Bronchial epithelial cell (primary cell): ENCODE measurements around the gene SYNM. TPM values are rescaled to one million over a fixed set of nuclear protein-coding genes. Genes with fewer than 3 reads are reported as not detected.
A peak's percentile ranks its signal among the peaks of the same experiment; 100 is the strongest.

Source experiments
- DNase-seq: peaks from one replicate; pipeline ENCODE4 v3.0.0-alpha.2; 2010; ENCODE audit warnings: low read depth
- FAIRE-seq: peaks from 2 replicates; lab custom pipeline; 2011; peaks lifted over from hg19 to GRCh38; lab: Jason Lieb, UNC
- H3K27me3 ChIP-seq: 2 replicates; pipeline ENCODE4 v1.5.1; 2011; ENCODE audit warnings: low read length; ENCODE audit not compliant: control insufficient read depth, insufficient read depth
- H3K36me3 ChIP-seq: 2 replicates; pipeline ENCODE4 v1.5.1; 2011; ENCODE audit warnings: low read length; ENCODE audit not compliant: control insufficient read depth, insufficient read depth
- H3K4me3 ChIP-seq: 2 replicates; pipeline ENCODE4 v1.5.1; 2011; ENCODE audit warnings: mild to moderate bottlenecking, low read depth, low read length, control low read depth
- CTCF ChIP-seq: IDR thresholded peaks from 2 replicates; pipeline ENCODE4 v1.5.1; 2011; ENCODE audit warnings: mild to moderate bottlenecking, moderate library complexity, low read length, control low read depth, inconsistent platforms; ENCODE audit not compliant: insufficient read depth, severe bottlenecking
- total RNA-seq: library from RNA; depleted of rRNA; stranded (reverse); fragments of >200 nt; gene quantifications from 2 replicates; pipeline ENCODE4 v1.2.1, GENCODE V29; 2014

SYNM gene
- total RNA-seq, 1 donor from 2014 or later, result 0.26 TPM

GRCh38 chr15:99118801-99119546, 14.1 kb downstream of the SYNM start:
- FAIRE-seq, result no peak
- DNase-seq, result no peak
- Histone ChIP-seq H3K4me3 (no peak overlapping the region), H3K27me3 (no peaks in the 10 kb centered on the region), H3K36me3 (no peaks in the 10 kb centered on the region)
- no peak for TF ChIP-seq CTCF

- FAIRE-seq (peak; percentile 18), DNase-seq (no peak)
- Histone ChIP-seq H3K4me3 (no peak overlapping the region), H3K36me3 (no peaks in the 10 kb centered on the region), H3K27me3 (no peaks in the 10 kb centered on the region)
- TF ChIP-seq CTCF, result no peak
Measured at GRCh38 chr15:99120050-99120777, 15.3 kb downstream of the SYNM start.

- no peak for TF ChIP-seq CTCF
- no peak for DNase-seq
- Histone ChIP-seq H3K36me3 (no peaks in the 10 kb centered on the region), H3K27me3 (no peaks in the 10 kb centered on the region), H3K4me3 (no peak overlapping the region)
- no peak for FAIRE-seq
Measured at GRCh38 chr15:99121207-99121606, 16.3 kb downstream of the SYNM start.

GRCh38 chr15:99121691-99122410, 17.0 kb downstream of the SYNM start:
- no peak for TF ChIP-seq CTCF
- H3K4me3 ChIP-seq, result no peak overlapping the region
- H3K36me3 ChIP-seq, result no peaks in the 10 kb centered on the region
- H3K27me3 ChIP-seq, result no peaks in the 10 kb centered on the region
- no peak for FAIRE-seq
- no peak for DNase-seq

- Histone ChIP-seq H3K4me3 (no peak overlapping the region), H3K27me3 (no peaks in the 10 kb centered on the region), H3K36me3 (no peaks in the 10 kb centered on the region)
- DNase-seq, result no peak
- no peak for TF ChIP-seq CTCF
- FAIRE-seq, result no peak
Measured at GRCh38 chr15:99122831-99123712, 18.2 kb downstream of the SYNM start.
